Fibroblast of villous mesenchyme (primary cell): ENCODE results near the gene PXMP2. TPM values are rescaled to one million over a fixed set of nuclear protein-coding genes. Genes with fewer than 3 reads are reported as not detected.

ENCODE experiments used
- DNase-seq: peaks from one replicate; pipeline ENCODE4 v3.0.0-alpha.2; 2010; ENCODE audit warnings: low read depth
- H3K4me3 ChIP-seq: 2 replicates; pipeline ENCODE4 v1.5.1; 2011; ENCODE audit warnings: low read depth, mild to moderate bottlenecking, low read length
- total RNA-seq: library from RNA; depleted of rRNA; stranded (reverse); fragments of >200 nt; gene quantifications from 2 replicates; pipeline ENCODE4 v1.2.3, GENCODE V29; 2012
- TF ChIP-seq, protein P1 (sequence below): IDR thresholded peaks from 2 replicates; pipeline ENCODE4 v1.5.1; 2012; ENCODE audit warnings: low read depth, mild to moderate bottlenecking, low read length; ENCODE audit not compliant: insufficient read depth

Gene PXMP2
- total RNA-seq, 1 donor, result 10.8 TPM

DNA sequence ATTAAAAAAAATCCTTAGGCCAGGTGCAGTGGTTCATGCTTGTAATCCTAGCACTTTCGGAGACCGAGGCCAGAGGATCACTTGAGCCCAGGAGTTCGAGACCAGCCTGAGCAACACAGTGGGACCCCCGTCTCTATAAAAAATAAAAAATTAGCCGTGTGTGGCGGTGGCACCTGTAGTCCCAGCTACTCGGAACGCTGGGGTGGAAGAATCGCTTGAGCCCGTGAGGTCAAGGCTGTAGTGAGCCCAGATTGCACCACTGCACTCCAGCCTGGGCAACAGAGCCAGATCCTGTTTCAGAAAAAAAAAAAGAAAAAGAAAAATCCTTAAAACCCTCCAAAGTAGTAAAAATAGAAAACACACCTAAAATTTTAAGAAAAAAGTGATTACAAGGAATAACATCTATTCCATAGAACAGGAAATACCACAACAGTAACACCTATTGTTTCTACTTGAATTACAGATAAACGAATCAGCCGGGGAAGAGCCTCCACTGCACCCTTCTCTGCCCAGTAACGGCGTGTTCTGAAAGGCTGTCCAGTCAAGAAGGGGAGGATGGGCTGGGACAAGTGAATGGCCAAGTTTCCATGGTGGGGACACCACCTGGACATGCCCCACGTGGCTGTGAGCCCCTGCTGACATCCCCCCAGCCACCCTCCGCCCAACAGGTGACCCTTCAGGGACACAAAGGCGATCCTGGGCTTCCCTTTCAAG is 18.1 kb upstream of the PXMP2 start:
- H3K4me3 ChIP-seq, result no peak overlapping the region
- TF ChIP-seq, protein P1, sequence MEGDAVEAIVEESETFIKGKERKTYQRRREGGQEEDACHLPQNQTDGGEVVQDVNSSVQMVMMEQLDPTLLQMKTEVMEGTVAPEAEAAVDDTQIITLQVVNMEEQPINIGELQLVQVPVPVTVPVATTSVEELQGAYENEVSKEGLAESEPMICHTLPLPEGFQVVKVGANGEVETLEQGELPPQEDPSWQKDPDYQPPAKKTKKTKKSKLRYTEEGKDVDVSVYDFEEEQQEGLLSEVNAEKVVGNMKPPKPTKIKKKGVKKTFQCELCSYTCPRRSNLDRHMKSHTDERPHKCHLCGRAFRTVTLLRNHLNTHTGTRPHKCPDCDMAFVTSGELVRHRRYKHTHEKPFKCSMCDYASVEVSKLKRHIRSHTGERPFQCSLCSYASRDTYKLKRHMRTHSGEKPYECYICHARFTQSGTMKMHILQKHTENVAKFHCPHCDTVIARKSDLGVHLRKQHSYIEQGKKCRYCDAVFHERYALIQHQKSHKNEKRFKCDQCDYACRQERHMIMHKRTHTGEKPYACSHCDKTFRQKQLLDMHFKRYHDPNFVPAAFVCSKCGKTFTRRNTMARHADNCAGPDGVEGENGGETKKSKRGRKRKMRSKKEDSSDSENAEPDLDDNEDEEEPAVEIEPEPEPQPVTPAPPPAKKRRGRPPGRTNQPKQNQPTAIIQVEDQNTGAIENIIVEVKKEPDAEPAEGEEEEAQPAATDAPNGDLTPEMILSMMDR, result no peak
- no peak for DNase-seq

DNA sequence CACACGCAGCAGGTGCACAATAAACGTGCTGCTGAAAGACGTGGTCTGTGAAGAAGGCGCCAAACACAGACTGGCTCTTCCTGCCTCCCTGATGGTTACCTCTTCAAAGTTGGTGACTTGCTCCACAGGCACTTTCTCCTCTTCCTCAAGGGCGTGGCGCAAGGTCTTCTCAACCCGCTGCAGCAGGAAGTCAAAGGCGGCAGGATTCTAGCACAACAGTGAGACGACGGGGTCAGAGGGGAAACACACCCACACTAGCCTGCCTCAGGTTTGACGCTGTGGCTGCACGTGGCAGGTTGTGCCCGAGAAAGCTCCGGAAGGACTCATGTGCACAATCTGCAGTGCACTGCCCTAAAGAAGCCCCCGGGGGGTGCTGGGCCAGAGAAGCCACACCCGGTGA is 15.3 kb upstream of the PXMP2 start:
- TF ChIP-seq, protein P1, result no peak
- DNase-seq, result no peak
- H3K4me3 ChIP-seq, result no peak overlapping the region

GRCh38 chr12:132672678-132673077 is 14.7 kb upstream of the PXMP2 start:
- TF ChIP-seq, protein P1, result no peak
- DNase-seq, result no peak
- H3K4me3 ChIP-seq, result no peak overlapping the region

DNA sequence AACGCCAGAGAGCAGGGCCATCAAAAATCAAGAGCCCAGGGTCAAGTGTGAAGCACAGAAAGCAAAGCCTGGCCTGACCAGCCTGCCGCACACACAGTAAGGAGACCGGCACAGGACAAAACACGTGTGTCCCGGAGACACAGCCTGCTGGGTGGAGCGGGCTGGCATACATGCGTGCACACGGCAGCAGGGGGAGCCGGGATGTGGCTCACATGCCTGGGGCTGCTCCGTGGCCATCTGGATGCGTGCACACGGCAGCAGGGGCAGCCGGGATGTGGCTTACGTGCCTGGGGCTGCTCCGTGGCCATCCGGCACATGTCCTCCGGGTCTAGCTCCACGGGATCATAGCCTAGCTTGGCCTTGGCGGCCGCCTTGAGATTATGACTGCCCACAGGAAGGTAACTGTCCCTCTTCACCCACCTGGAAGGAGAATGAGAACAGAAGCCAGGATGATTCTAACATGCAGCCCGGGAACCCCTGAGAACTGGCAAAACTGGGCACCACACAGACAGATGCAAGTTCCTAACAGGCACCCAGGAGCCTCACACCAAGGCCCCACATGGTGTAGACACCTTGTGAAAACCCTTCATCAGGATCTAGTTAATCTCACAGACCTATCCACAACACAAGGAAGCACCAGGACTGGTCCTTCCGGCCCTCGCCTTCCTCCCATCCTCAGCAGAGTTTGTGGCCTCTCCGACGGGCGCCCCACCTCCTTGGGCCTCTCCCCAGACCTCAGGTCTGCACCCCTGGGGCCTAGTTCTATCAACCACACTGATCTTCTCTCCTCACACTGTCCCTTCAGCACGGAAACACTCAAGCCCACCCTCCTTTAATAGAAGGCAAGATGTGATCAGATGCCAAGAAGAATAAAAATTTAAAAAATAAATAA is 13.9 kb upstream of the PXMP2 start:
- DNase-seq, result no peak
- TF ChIP-seq, protein P1, result no peak
- no peak overlapping the region for H3K4me3 ChIP-seq

- H3K4me3 ChIP-seq, result no peak overlapping the region
- no peak for DNase-seq
- TF ChIP-seq, protein P1, result no peak
These were observed 12.8 kb upstream of the PXMP2 start for GRCh38 chr12:132674561-132674960.

DNA sequence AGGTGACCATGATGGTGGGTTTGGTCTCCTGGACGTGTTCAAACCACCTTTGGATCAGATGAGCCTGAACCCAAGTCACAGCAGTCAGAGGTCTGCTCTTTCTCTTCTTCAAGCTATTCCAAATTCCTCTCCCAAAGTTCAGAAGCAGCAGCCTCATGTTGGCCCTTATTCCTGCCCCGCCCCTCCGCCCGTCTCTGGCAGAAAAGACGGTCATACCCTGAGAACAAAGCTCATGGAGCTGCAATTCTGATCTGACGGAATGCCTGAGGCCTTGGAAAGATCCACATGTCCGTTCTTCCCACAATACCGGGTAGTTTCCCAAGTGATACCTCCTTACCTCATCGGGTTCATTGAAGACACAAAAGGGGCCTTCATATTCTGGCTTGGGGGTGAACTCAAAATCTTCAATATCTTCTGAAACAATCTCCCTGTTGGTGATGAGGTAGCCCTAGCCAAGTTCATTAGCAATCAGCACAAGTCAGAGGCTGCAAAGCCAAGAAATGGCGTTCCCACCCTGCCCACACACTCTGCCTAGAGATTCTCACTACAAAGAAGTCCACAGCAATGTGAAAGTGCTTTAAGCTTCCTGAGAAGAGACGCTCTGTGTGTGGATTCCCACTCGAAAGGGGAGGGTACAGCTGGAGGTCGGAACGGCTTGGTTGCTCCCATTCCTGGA is 11.5 kb upstream of the PXMP2 start:
- TF ChIP-seq, protein P1, result no peak
- no peak for DNase-seq
- H3K4me3 ChIP-seq, result no peak overlapping the region
